Testis (tissue), 3 donors: ENCODE data around the gene PLCB2. TPM values are rescaled to one million over a fixed set of nuclear protein-coding genes. Genes with fewer than 3 reads are reported as not detected.

Source experiments
- DNase-seq: peaks from one replicate; pipeline ENCODE4 v3.0.0-alpha.2; 2019
- H3K27ac ChIP-seq, 2 donors: fragments of 200-600 bp; sonication (generic); one replicate each; pipeline ENCODE4 v1.5.1; 2019
- H3K27me3 ChIP-seq: fragments of 200-600 bp; sonication (generic); one replicate; pipeline ENCODE4 v1.5.1; 2019
- H3K36me3 ChIP-seq: fragments of 200-600 bp; sonication (generic); one replicate; pipeline ENCODE4 v1.5.1; 2017; ENCODE audit warnings: low read depth; ENCODE audit errors: missing control alignments
- H3K4me1 ChIP-seq: fragments of 200-600 bp; sonication (generic); one replicate; pipeline ENCODE4 v1.5.1; 2019
- H3K4me3 ChIP-seq, 2 donors: fragments of 200-600 bp; sonication (generic); one replicate each; pipeline ENCODE4 v1.5.1; 2017 to 2019
- H3K9me3 ChIP-seq: fragments of 200-600 bp; sonication (generic); one replicate; pipeline ENCODE4 v1.5.1; 2017
- CTCF ChIP-seq, 3 experiments: fragments of 450-650 bp in 2 of 3; fragments of 200-600 bp in 1 of 3; sonication (generic) in 1 of 3; IDR thresholded peaks; one replicate each; pipeline ENCODE4 v1.5.1; 2016 to 2019; ENCODE audit warnings: antibody characterized with exemption in 3 of 3, mild to moderate bottlenecking in 2 of 3, moderate library complexity in 1 of 3
- POLR2A ChIP-seq: fragments of 450-650 bp; IDR thresholded peaks from one replicate; pipeline ENCODE4 v1.6.1; 2017; ENCODE audit warnings: antibody characterized with exemption, mild to moderate bottlenecking, moderate library complexity
- WGBS, 2 donors: methylation state at CpG; one replicate each; pipeline ENCODE4 v1.1.5; 2018; 5-methylcytosine and 5-hydroxymethylcytosine counted together
- intact Hi-C: fragments of 100-400 bp; cut with DNase I; formaldehyde crosslinking; loops from one replicate; pipeline ENCODE4 v1.15.1; 2023; ENCODE audit warnings: low total_unique reads
- polyA plus RNA-seq: library from polyadenylated mRNA; stranded (reverse); fragments of 350-450 nt; fragmentation: Illumina TruSeq; extraction: RNeasy Lipid Tissue Mini Kit (QIAGEN cat#74804); gene quantifications from one replicate; pipeline ENCODE4 v1.2.3, GENCODE V29; 2014; ENCODE audit warnings: low read depth, low replicate concordance; ENCODE audit not compliant: insufficient read depth
- total RNA-seq, 2 donors: library from RNA; depleted of rRNA; stranded (reverse); fragments of >200 nt; gene quantifications; one replicate each; pipeline ENCODE4 v1.2.3, GENCODE V29; 2016

PLCB2 gene
- total and polyA plus RNA-seq, 3 donors from 2014 or later = 8.8 to 13.6 (median 9.7) TPM

- peaks cover 26% of the 10 kb centered on the region for H3K4me1 ChIP-seq
- WGBS, 2 donors = 64 to 67% methylated on average over 12 of the region's 12 CpGs
- no peak for DNase-seq
- H3K4me3 ChIP-seq = no peak overlapping the region
- no peak for TF ChIP-seq POLR2A
- no peak for TF ChIP-seq CTCF (IDR thresholded peaks at IDR 0.05)
- no peaks in the 10 kb centered on the region for H3K9me3 ChIP-seq
- H3K27ac ChIP-seq = peak overlapping the region; percentile 15 to 59
- intact Hi-C loops = no loop called here
- H3K36me3 ChIP-seq = no peaks in the 10 kb centered on the region
- no peaks in the 10 kb centered on the region for H3K27me3 ChIP-seq
These were observed 44.5 kb downstream of the PLCB2 start for GRCh38 chr15:40263024-40263754.

- Histone ChIP-seq H3K9me3 (no peaks in the 10 kb centered on the region), H3K4me3 (no peak overlapping the region), H3K4me1 (peaks cover 33% of the 10 kb centered on the region), H3K36me3 (no peaks in the 10 kb centered on the region), H3K27me3 (no peaks in the 10 kb centered on the region), H3K27ac (peak overlapping the region in 1 of 2 donors; percentile 86)
- intact Hi-C loops = no loop called here
- no peak for TF ChIP-seq POLR2A
- no peak for TF ChIP-seq CTCF (IDR thresholded peaks at IDR 0.05)
- no peak for DNase-seq
- 63 to 68% methylated on average over 5 to 7 of the region's 7 CpGs for WGBS, 2 donors
These were observed 48.7 kb downstream of the PLCB2 start for GRCh38 chr15:40259021-40259420.

GRCh38 chr15:40258544-40258943, 49.2 kb downstream of the PLCB2 start:
- TF ChIP-seq CTCF (IDR thresholded peaks at IDR 0.05) = no peak
- no peak overlapping the region for H3K4me3 ChIP-seq
- H3K4me1 ChIP-seq = peaks cover 32% of the 10 kb centered on the region
- no peaks in the 10 kb centered on the region for H3K27me3 ChIP-seq
- no peaks in the 10 kb centered on the region for H3K9me3 ChIP-seq
- DNase-seq = no peak
- WGBS, 2 donors = 59 to 71% methylated on average over 5 to 8 of the region's 8 CpGs
- H3K27ac ChIP-seq = peak overlapping the region in 1 of 2 donors; percentile 86
- intact Hi-C loops = no loop called here
- no peaks in the 10 kb centered on the region for H3K36me3 ChIP-seq

GRCh38 chr15:40257656-40258450, 49.9 kb downstream of the PLCB2 start:
- Histone ChIP-seq H3K4me3 (no peak overlapping the region), H3K27me3 (no peaks in the 10 kb centered on the region), H3K4me1 (peaks cover 32% of the 10 kb centered on the region), H3K36me3 (no peaks in the 10 kb centered on the region), H3K27ac (peak overlapping the region; percentile 71 to 86), H3K9me3 (no peaks in the 10 kb centered on the region)
- intact Hi-C loops = no loop called here
- TF ChIP-seq CTCF (IDR thresholded peaks at IDR 0.05) = no peak
- no peak for TF ChIP-seq POLR2A
- WGBS, 2 donors = 76 to 95% methylated on average over 4 to 9 of the region's 9 CpGs
- no peak for DNase-seq
